ENCODE data around the gene LRMDA. TPM values are rescaled to one million over a fixed set of nuclear protein-coding genes. Genes with fewer than 3 reads are reported as not detected.

LRMDA gene
- total RNA-seq (2021; fragmentation: NEBNext Ultra II Directional; extraction: Animal tissue kit (Norgen Biotek cat#: 25700)) = 0.86 and 2.4 TPM in 2 replicates
- 0.52 and 2.8 TPM in 2 replicates for polyA plus RNA-seq (2011; rRNA removed)
- polyA plus RNA-seq (2011; cell fraction: cytosol; rRNA removed) = 1.9 TPM
- polyA plus RNA-seq (2011; cell fraction: nucleus; rRNA removed) = 2.3 TPM
- polyA plus RNA-seq (2012, experiment 1 of 2) = 1.3 to 4.1 TPM (median 3.0 TPM) in 4 replicates
- 0.24 TPM for polyA plus RNA-seq (2012, experiment 2 of 2)
- polyA plus RNA-seq (2013, experiment 1 of 2) = 0.24 TPM
- 0.39 TPM for polyA plus RNA-seq (2013, experiment 2 of 2)
- polyA minus RNA-seq (2011; rRNA and poly(A)+ RNA removed) = 0.63 and 4.4 TPM in 2 replicates
- 1.1 TPM for polyA minus RNA-seq (2011; cell fraction: cytosol; rRNA and poly(A)+ RNA removed)
- polyA minus RNA-seq (2011; cell fraction: nucleus; rRNA and poly(A)+ RNA removed) = 5.4 TPM
- long read RNA-seq, experiment 1 = 0 reads
- long read RNA-seq, experiment 2, partial matches to known transcripts = 0 of 1 reads
- long read RNA-seq, experiment 2, other reads (novel, unspliced or antisense) = 1 of 1 reads

GRCh38 chr10:75431180-75432111 lies at the start of gene LRMDA:
Gene LRMDA, plus strand, starts transcription at chr10:75431624.
- CTCF ChIA-PET (ENCODE audit: partially characterized antibody) = interaction anchor here (0.9 to 2.8 kb wide), 4 partner anchors 14 to 605 kb away, joined by 3 to 14 read pairs (median 6); no protein-coding TSS in a partner anchor
- peaks cover 4% of the 10 kb centered on the region; the same call in 1 of the 2 replicates for H3K23me2 ChIP-seq (ENCODE audit: low read depth, low read length)
- H3K4me3 ChIP-seq (ENCODE audit: extremely low read depth in 1 of 4, insufficient read depth in 2 of 4, low read depth in 3 of 4, low read length in 4 of 4) = peak within 1 kb of the TSS; percentile 22 to 57 (median 33); a peak in 7 of 8 replicates
- H3K18ac ChIP-seq (ENCODE audit: extremely low read depth, low read length) = no peak within 1 kb of the TSS
- H4K8ac ChIP-seq (ENCODE audit: extremely low read depth, insufficient read depth, low read length) = no peak within 1 kb of the TSS
- H3K9me3 ChIP-seq (ENCODE audit: insufficient read depth in 2 of 2, low read depth in 1 of 2, low read length in 1 of 2) = no peaks in the 10 kb centered on the region
- no peak within 1 kb of the TSS for H3K23ac ChIP-seq (ENCODE audit: insufficient read length)
- no peak within 1 kb of the TSS for H2AFZ ChIP-seq (ENCODE audit: low read length)
- no peaks in the 10 kb centered on the region for H3K36me3 ChIP-seq (ENCODE audit: control insufficient read depth in 2 of 4, insufficient read depth in 4 of 4, low read length in 3 of 4)
- H3K4ac ChIP-seq (replicated peaks; ENCODE audit: insufficient read length, low read depth, low read length) = no peak within 1 kb of the TSS
- H2AK5ac ChIP-seq (ENCODE audit: low read depth, low read length) = 0 out of 2 replicates have a peak within 1 kb of the TSS, but pooled peaks have one; percentile 19
- H3K79me1 ChIP-seq (ENCODE audit: low read depth, low read length) = no peaks in the 10 kb centered on the region
- FAIRE-seq (no peak), DNase-seq (ENCODE audit: low read depth in 1 of 2, low spot score in 2 of 2) (peak in 1 of 2 experiments; percentile 61)
- no peak within 1 kb of the TSS for H3K14ac ChIP-seq (ENCODE audit: insufficient read length)
- no peaks in the 10 kb centered on the region for H3K79me2 ChIP-seq (ENCODE audit: control insufficient read depth in 1 of 2, insufficient read depth in 2 of 2, low read length in 2 of 2)
- H3K56ac ChIP-seq (replicated peaks; ENCODE audit: insufficient read length, low read depth, low read length) = no peak within 1 kb of the TSS
- no peak within 1 kb of the TSS for H2BK12ac ChIP-seq (ENCODE audit: low read depth, low read length)
- peaks cover 7% of the 10 kb centered on the region in 2 experiments for H4K20me1 ChIP-seq (replicated peaks in 1 of 2; ENCODE audit: control insufficient read depth in 1 of 2, insufficient read depth in 2 of 2, low read length in 2 of 2)
- peaks cover 5 to 13% (median 8%) of the 10 kb centered on the region in 4 experiments for H3K4me1 ChIP-seq (replicated peaks in 1 of 4; ENCODE audit: control insufficient read depth in 3 of 4, insufficient read depth in 4 of 4, low read length in 3 of 4)
- no peak within 1 kb of the TSS for H3K9ac ChIP-seq (replicated peaks in 1 of 4; ENCODE audit: extremely low read depth in 1 of 4, low read depth in 3 of 4, low read length in 3 of 4)
- peak within 1 kb of the TSS; percentile 46 to 80 for H3K4me2 ChIP-seq (ENCODE audit: insufficient read depth in 1 of 2, low read depth in 2 of 2, low read length in 2 of 2)
- 5% methylated on average over 48 of the region's 82 CpGs; no CpG with 5 or more reads in 1 of the 2 experiments for WGBS, 2 experiments (ENCODE audit: extremely low coverage in 1 of 2, insufficient coverage in 1 of 2, insufficient read length in 1 of 2, insufficient replicate concordance in 2 of 2, low coverage in 1 of 2, low lambda C conversion rate in 2 of 2, missing lambda C conversion rate in 1 of 2)
- POLR2A ChIA-PET (ENCODE audit: partially characterized antibody) = interaction anchor here (0.8 kb wide), 1 partner anchor 10 kb away, joined by 3 read pairs; no protein-coding TSS in a partner anchor
- H3K27me3 ChIP-seq (replicated peaks in 1 of 4; ENCODE audit: control insufficient read depth in 3 of 4, extremely low read depth in 1 of 4, insufficient read depth in 3 of 4, low read length in 3 of 4) = peaks cover 51 to 88% (median 81%) of the 10 kb centered on the region in 4 experiments
- H2BK120ac ChIP-seq (replicated peaks; ENCODE audit: low read depth, low read length) = no peak within 1 kb of the TSS
- no peak within 1 kb of the TSS for H4K91ac ChIP-seq (replicated peaks; ENCODE audit: insufficient read length, low read length)
- no peak within 1 kb of the TSS for H2BK5ac ChIP-seq (ENCODE audit: low read depth, low read length)
- H2BK15ac ChIP-seq (ENCODE audit: low read length) = no peak within 1 kb of the TSS
- 0 out of 2 replicates have a peak within 1 kb of the TSS, but pooled peaks have one; percentile 10 for H2BK20ac ChIP-seq (ENCODE audit: low read length)
- no peak within 1 kb of the TSS for H4K5ac ChIP-seq (ENCODE audit: insufficient read length, low read depth, low read length)
- H3K27ac ChIP-seq (ENCODE audit: low read depth, low read length) = no peak within 1 kb of the TSS
- TF ChIP-seq RNF2 (IDR thresholded peaks at IDR 0.05; ENCODE audit: borderline replicate concordance, low read depth, low read length, missing control alignments, poor library complexity, severe bottlenecking) = peak; percentile 9
- TF ChIP-seq SUZ12 (IDR thresholded peaks at IDR 0.05; ENCODE audit: low read length) = peak; percentile 79
- no peak for TF ChIP-seq MAX (IDR thresholded peaks at IDR 0.05)
- peak; percentile 79 for TF ChIP-seq EZH2 (IDR thresholded peaks at IDR 0.05; ENCODE audit: low read depth, low read length, severe bottlenecking)
- TF ChIP-seq PHF8 (conservative IDR thresholded peaks at IDR 0.05; ENCODE audit: low read depth, low read length) = no peak
- TF ChIP-seq CEBPB (IDR thresholded peaks at IDR 0.05; ENCODE audit: low read depth, low read length) = peak; percentile 58
